Thyroid gland (tissue), 4 donors: Measurements from ENCODE around the gene RAB40B. TPM values are rescaled to one million over a fixed set of nuclear protein-coding genes. Genes with fewer than 3 reads are reported as not detected.

ENCODE experiments used
- DNase-seq, 2 donors: peaks; one replicate each; pipeline ENCODE4 v3.0.0-alpha.2; 2019
- H3K27ac ChIP-seq, 3 donors: fragments of 200-600 bp; sonication (generic); 1 replicate in 2 of 3; 2 replicates in 1 of 3; pipeline ENCODE4 v1.5.1; 2016 to 2019; ENCODE audit warnings: mild to moderate bottlenecking in 1 of 3, moderate library complexity in 1 of 3
- H3K27me3 ChIP-seq: fragments of 200-600 bp; sonication (generic); one replicate; pipeline ENCODE4 v1.5.1; 2019
- H3K36me3 ChIP-seq, 2 donors: fragments of 200-600 bp; sonication (generic); one replicate each; pipeline ENCODE4 v1.5.1; 2016 to 2019
- H3K4me1 ChIP-seq, 2 donors: fragments of 200-600 bp; sonication (generic); one replicate each; pipeline ENCODE4 v1.5.1; 2017 to 2019
- H3K4me3 ChIP-seq, 3 donors: fragments of 200-600 bp; sonication (generic); replicated peaks in 1 of 3; 1 replicate in 2 of 3; 2 replicates in 1 of 3; pipeline ENCODE4 v1.5.1; 2016; ENCODE audit warnings: mild to moderate bottlenecking in 1 of 3
- H3K9me3 ChIP-seq: fragments of 200-600 bp; sonication (generic); one replicate; pipeline ENCODE4 v1.5.1; 2017
- CTCF ChIP-seq, 6 experiments: fragments of 200-600 bp in 3 of 6; fragments of 450-650 bp in 3 of 6; sonication (generic) in 3 of 6; IDR thresholded peaks; one replicate each; pipeline ENCODE4 v1.5.1; 2016 to 2019; ENCODE audit warnings: antibody characterized with exemption in 6 of 6, mild to moderate bottlenecking in 2 of 6, inconsistent platforms in 1 of 6, moderate library complexity in 1 of 6
- POLR2A ChIP-seq, 2 donors: fragments of 450-650 bp; IDR thresholded peaks; one replicate each; pipeline ENCODE4 v1.6.1; 2017; ENCODE audit warnings: antibody characterized with exemption in 2 of 2, mild to moderate bottlenecking in 2 of 2, moderate library complexity in 1 of 2
- WGBS, 2 donors: methylation state at CpG; one replicate each; pipeline ENCODE4 v1.1.5; 2017; 5-methylcytosine and 5-hydroxymethylcytosine counted together
- intact Hi-C: fragments of 100-400 bp; cut with DNase I; formaldehyde crosslinking; loops from one replicate; pipeline ENCODE4 v1.15.1; 2023
- total RNA-seq, 4 donors: library from RNA; depleted of rRNA; stranded (reverse); fragments of >200 nt; gene quantifications; one replicate each; pipeline ENCODE4 v1.2.3, GENCODE V29; 2016

The RAB40B gene
- total RNA-seq, 4 donors from 2014 or later, result 6.2 to 19.3 (median 11.3) TPM

- 82 to 87% methylated on average over 13 of the region's 13 CpGs for WGBS, 2 donors
- no peak for TF ChIP-seq POLR2A (IDR thresholded peaks at IDR 0.05)
- no peak for TF ChIP-seq CTCF (IDR thresholded peaks at IDR 0.05)
- H3K9me3 ChIP-seq, result no peaks in the 10 kb centered on the region
- no peak overlapping the region for H3K27ac ChIP-seq
- intact Hi-C loops, result loop anchor here (2.0 kb wide), 1 partner anchor 17 kb away; the partner anchor contains the start of gene FN3KRP
- H3K4me3 ChIP-seq, result no peak overlapping the region
- no peaks in the 10 kb centered on the region for H3K36me3 ChIP-seq
- peaks cover 7 to 16% of the 10 kb centered on the region in 2 donors for H3K4me1 ChIP-seq
- no peaks in the 10 kb centered on the region for H3K27me3 ChIP-seq
- DNase-seq, result no peak
Measured at GRCh38 chr17:82699551-82699950, 1.1 kb upstream of the RAB40B start.

DNA sequence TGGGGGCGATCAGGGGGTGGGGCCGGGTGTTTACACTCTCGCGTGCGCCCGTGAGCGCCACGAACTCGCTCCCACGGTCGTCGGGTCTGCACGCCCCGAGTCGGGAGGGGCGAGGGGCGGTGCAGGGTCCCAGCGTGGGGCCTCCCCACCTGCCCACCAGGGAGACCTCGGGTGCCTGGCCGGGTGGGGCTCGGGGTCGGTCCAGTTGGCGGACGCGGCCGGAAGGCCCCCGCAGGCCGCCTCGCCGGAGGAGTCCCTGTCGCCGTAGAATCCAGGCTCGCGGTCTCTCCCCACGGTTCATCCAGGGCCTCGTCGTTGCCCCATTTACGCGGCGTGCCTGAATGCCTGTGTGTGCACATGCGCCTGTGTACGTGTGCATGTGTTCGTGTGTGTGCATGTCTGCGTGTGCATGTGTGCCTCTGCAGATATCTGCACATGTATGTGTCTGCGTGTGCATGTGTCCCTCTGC, 510 bp upstream of the RAB40B start:
- Histone ChIP-seq H3K27me3 (no peaks in the 10 kb centered on the region), H3K4me1 (peaks cover 7 to 16% of the 10 kb centered on the region in 2 donors), H3K4me3 (peak overlapping the region in 2 of 3 donors; percentile 33 to 80), H3K36me3 (no peaks in the 10 kb centered on the region), H3K27ac (no peak overlapping the region), H3K9me3 (no peaks in the 10 kb centered on the region)
- TF ChIP-seq POLR2A (IDR thresholded peaks at IDR 0.05) (no peak), CTCF (IDR thresholded peaks at IDR 0.05) (no peak)
- intact Hi-C loops, result loop anchor here (2.0 kb wide), 1 partner anchor 18 kb away; the partner anchor contains the start of gene FN3KRP
- DNase-seq, result no peak
- WGBS, 2 donors, result 6 to 50% methylated on average over 1 to 17 of the region's 45 CpGs

DNA sequence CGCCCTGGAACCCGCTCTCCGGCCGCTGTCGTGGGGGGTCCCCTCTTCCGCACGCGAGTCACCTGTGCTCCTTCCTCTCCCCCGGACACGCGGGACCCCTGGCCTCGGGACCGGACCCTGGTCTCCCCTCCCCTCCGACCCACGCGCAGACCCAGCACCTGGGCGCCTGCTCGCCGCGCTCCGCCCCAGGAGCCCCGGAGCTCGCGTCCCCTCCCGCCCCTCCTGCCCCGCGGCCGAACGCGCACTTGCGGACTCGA, 762 bp downstream of the RAB40B start:
- WGBS, 2 donors, result 2 to 4% methylated on average over 5 to 27 of the region's 32 CpGs
- TF ChIP-seq CTCF (IDR thresholded peaks at IDR 0.05) (no peak), POLR2A (IDR thresholded peaks at IDR 0.05) (no peak)
- Histone ChIP-seq H3K4me3 (peak overlapping the region; percentile 39 to 80 (median 65)), H3K36me3 (no peaks in the 10 kb centered on the region), H3K9me3 (no peaks in the 10 kb centered on the region), H3K27ac (no peak overlapping the region), H3K27me3 (no peaks in the 10 kb centered on the region), H3K4me1 (peaks cover 7 to 16% of the 10 kb centered on the region in 2 donors)
- intact Hi-C loops, result loop anchor here (2.0 kb wide), 1 partner anchor 19 kb away; the partner anchor contains the start of gene FN3KRP
- no peak for DNase-seq

DNA sequence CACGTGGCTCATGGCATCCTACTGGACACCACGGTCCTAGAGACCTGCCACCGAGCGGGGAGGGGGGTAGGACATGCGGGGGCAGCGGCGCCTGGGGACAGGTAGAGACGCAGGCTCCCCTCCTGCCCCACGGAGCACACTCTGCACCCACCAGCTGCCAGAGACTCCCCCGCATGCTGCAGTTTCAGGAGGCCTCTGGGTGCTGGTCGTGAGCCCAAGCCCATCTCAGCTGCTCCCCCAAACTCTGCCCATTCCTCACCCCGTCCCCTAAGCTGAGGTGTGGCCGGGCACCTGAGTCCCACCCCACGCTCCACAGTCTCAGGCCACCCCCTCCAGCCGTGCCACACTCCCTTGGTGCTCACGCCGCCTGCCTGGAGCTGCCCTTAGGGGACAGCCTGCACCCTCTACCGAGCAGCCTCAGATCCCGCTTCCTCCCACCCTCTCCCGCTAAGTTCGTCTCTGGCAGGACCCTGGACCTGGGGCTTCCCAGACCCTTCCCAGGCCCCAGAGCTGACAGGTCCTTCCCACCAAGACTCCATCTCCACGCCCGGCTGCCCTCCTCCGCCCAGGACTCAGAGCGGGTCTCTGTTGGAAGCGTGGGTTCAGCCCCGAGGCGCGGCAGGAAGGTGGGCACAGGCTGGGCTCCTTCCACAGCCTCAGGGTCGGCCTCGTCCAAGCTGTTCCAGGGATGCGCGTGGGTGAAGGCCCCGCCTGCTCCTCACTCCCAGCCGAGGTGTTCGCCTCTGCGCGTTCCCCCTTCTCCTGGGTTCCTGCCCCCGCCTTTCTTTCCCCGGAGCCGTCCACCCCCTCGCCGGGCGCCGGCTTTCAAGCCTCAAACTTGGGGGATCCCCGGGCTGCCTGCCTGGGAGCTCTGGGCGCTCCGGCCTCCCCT, 1.3 kb downstream of the RAB40B start:
- Histone ChIP-seq H3K27ac (no peak overlapping the region), H3K4me3 (peak overlapping the region; percentile 39 to 80 (median 65)), H3K9me3 (no peaks in the 10 kb centered on the region), H3K36me3 (no peaks in the 10 kb centered on the region), H3K4me1 (peaks cover 7 to 16% of the 10 kb centered on the region in 2 donors), H3K27me3 (no peaks in the 10 kb centered on the region)
- TF ChIP-seq CTCF (IDR thresholded peaks at IDR 0.05), result no peak
- TF ChIP-seq POLR2A (IDR thresholded peaks at IDR 0.05), result no peak
- 36 to 41% methylated on average over 29 to 36 of the region's 48 CpGs for WGBS, 2 donors
- DNase-seq, result peak; percentile 9 to 26
- intact Hi-C loops, result no loop called here

DNA sequence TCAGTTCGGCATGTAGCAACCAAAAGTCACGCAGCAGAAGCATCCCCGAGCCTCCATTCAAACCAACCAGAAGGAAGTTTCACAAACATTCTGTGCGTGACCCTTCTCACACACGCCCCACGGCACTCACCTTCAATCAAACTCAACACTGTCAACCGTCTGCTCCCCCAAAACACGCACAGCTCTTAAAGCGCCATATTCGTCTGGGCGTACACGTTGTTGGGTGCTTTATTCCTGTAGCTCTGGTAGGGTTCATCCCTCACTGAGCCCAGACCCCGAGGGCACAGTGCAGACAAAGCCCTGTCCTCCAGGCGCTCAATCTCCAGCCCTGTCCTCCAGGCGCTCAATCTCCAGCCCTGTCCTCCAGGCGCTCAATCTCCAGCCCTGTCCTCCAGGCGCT, 2.2 kb downstream of the RAB40B start:
- TF ChIP-seq POLR2A (IDR thresholded peaks at IDR 0.05) (no peak), CTCF (IDR thresholded peaks at IDR 0.05) (no peak)
- no peak overlapping the region for H3K4me3 ChIP-seq
- no peaks in the 10 kb centered on the region for H3K9me3 ChIP-seq
- DNase-seq, result no peak
- H3K27ac ChIP-seq, result no peak overlapping the region
- intact Hi-C loops, result no loop called here
- H3K36me3 ChIP-seq, result no peaks in the 10 kb centered on the region
- peaks cover 7 to 16% of the 10 kb centered on the region in 2 donors for H3K4me1 ChIP-seq
- no peaks in the 10 kb centered on the region for H3K27me3 ChIP-seq
- 96 to 97% methylated on average over 16 to 17 of the region's 17 CpGs for WGBS, 2 donors
